Neuron (in vitro differentiated cells): Measurements from ENCODE around the gene MRGPRX2.

Experiments used
- H2AFZ ChIP-seq: one replicate; pipeline ENCODE4 v1.6.1; 2013; ENCODE audit warnings: low read depth, mild to moderate bottlenecking, inconsistent platforms, low read length, moderate library complexity
- H3K27me3 ChIP-seq: one replicate; pipeline ENCODE4 v1.6.1; 2013; ENCODE audit warnings: low read length; ENCODE audit not compliant: insufficient read depth
- H3K36me3 ChIP-seq: one replicate; pipeline ENCODE4 v1.6.1; 2013; ENCODE audit warnings: low read length; ENCODE audit not compliant: insufficient read depth
- H3K4me1 ChIP-seq: one replicate; pipeline ENCODE4 v1.6.1; 2013; ENCODE audit warnings: low read length; ENCODE audit not compliant: insufficient read depth
- H3K4me3 ChIP-seq: 2 replicates; pipeline ENCODE4 v1.5.1; 2013; ENCODE audit warnings: mild to moderate bottlenecking, low read length, moderate library complexity
- H3K9me3 ChIP-seq: one replicate; pipeline ENCODE4 v1.6.1; 2013; ENCODE audit warnings: low read length

Gene MRGPRX2

DNA sequence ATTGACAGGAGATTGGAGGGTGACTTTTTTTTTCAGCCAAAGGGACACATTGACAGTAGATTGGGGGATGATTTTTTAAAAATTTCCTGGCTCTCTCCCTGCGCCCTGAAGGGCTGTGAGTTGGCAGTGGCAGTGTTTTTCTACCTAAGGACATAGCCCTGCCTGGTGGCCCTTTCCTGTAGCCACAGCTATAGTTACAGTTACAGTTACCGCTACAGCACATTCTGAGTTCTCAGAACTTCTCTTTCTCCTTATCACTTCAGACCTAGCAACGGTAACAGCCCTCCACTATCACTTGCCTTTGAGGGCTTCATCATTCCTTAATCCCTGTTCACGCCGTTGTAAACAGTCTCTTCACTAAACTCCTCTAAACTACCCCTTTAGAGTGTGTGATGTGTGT, 684 bp downstream of the MRGPRX2 start:
- Histone ChIP-seq H2AFZ (no peak overlapping the region), H3K27me3 (peaks cover 8% of the 10 kb centered on the region), H3K9me3 (no peaks in the 10 kb centered on the region), H3K4me3 (no peak overlapping the region), H3K36me3 (no peaks in the 10 kb centered on the region), H3K4me1 (no peaks in the 10 kb centered on the region)

DNA sequence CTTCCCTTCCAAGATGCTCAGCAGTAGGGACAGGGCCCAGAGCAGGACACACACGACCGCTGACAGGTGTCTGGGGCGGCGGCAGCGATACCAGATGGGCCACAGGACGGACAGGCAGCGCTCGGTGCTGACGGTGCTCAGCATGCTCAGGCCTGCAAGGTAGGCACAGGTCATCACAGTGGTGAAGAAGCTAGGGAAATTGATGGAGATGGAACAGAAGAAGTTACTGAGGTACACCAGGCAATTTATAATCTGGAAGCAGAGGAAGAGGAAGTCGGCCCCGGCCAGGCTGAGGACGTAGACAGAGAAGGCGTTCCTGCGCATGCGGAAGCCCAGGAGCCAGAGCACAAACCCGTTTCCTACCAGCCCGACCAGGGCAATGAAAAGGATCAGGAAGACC, 4.6 kb downstream of the MRGPRX2 start:
- Histone ChIP-seq H3K4me3 (no peak overlapping the region), H2AFZ (no peak overlapping the region), H3K36me3 (no peaks in the 10 kb centered on the region), H3K9me3 (no peaks in the 10 kb centered on the region), H3K27me3 (peaks cover 8% of the 10 kb centered on the region), H3K4me1 (no peaks in the 10 kb centered on the region)

DNA sequence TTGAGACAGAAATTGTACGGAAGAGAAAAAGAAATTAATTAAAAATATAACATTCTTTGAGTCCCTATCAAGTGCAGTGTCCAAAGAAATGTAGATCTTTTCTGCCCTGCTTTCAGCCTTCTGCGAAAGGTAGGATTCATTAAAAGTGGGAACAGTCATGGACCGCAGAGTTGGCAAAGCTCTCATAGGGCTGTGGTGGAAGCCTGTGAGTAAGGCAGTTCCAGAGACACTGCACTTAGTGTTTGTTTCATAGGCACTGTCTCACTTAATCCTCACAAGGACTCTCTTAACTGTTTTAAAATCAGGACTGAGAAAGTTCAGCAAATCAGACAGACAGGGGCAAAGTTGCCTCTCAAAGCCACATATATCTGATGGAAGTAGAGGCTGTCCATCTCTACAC, 5.5 kb downstream of the MRGPRX2 start:
- Histone ChIP-seq H3K9me3 (no peaks in the 10 kb centered on the region), H3K4me1 (no peaks in the 10 kb centered on the region), H3K36me3 (no peaks in the 10 kb centered on the region), H2AFZ (no peak overlapping the region), H3K27me3 (peaks cover 5% of the 10 kb centered on the region), H3K4me3 (no peak overlapping the region)

DNA sequence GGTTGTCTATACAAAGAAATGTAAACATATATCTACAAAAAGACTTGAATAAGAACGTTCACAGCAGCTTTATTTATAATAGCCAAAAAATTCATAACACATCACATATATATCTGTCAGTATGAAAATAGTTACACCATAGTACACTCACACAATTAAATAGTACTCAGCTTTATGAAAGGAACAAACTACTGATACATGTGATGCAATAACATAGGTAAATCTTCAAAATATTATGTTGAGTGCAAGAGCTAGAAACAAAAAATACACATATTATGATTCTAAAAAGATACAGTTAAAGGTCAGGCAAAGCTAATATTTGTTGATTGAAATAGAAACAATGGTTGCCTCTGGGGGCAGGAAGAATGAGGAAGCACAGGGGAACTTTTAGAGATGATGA, 6.6 kb downstream of the MRGPRX2 start:
- no peak overlapping the region for H3K4me3 ChIP-seq
- no peaks in the 10 kb centered on the region for H3K4me1 ChIP-seq
- peaks cover 5% of the 10 kb centered on the region for H3K27me3 ChIP-seq
- H3K36me3 ChIP-seq: no peaks in the 10 kb centered on the region
- no peaks in the 10 kb centered on the region for H3K9me3 ChIP-seq
- H2AFZ ChIP-seq: no peak overlapping the region

DNA sequence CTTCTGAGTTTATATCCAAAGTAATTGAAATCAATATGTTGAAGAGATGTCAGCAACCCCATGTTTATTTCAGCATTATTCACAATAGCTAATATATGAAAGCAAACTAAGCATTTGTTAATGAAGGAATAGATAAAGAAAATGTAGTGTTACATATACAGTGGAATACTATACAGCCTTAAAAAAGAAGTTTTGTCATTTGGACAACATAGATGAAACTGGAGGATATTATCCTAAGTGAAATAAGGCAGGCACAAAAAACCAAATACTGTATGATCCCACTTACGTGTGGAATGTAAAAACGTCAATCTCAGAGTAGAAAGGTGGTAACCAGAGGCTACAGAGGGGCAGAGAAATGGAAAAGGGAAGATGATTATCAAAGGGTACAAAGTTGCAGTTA, 10.2 kb downstream of the MRGPRX2 start:
- H3K27me3 ChIP-seq: peaks cover 2% of the 10 kb centered on the region
- H3K9me3 ChIP-seq: no peaks in the 10 kb centered on the region
- H3K4me1 ChIP-seq: no peaks in the 10 kb centered on the region
- no peak overlapping the region for H3K4me3 ChIP-seq
- H3K36me3 ChIP-seq: no peaks in the 10 kb centered on the region
- H2AFZ ChIP-seq: no peak overlapping the region

DNA sequence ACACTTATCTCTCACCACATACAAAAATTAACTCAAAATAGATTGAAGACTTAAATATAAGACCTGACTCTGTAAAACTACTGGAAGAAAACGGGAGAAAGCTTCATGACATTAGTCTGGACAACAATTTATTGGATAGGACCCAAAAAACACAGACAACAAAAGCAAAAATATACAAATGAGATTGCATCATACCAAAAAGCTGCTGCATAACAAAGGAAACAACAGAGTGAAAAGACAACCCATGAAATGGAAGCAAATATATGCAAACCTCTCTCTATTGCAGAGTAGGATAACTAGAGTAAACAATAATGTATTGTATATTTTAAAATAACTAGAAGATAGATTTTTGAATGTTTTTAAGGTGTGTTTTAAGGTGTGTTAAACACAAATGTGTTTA, 11.2 kb downstream of the MRGPRX2 start:
- Histone ChIP-seq H3K4me1 (no peaks in the 10 kb centered on the region), H2AFZ (no peak overlapping the region), H3K36me3 (no peaks in the 10 kb centered on the region), H3K9me3 (no peaks in the 10 kb centered on the region), H3K27me3 (no peaks in the 10 kb centered on the region), H3K4me3 (no peak overlapping the region)

DNA sequence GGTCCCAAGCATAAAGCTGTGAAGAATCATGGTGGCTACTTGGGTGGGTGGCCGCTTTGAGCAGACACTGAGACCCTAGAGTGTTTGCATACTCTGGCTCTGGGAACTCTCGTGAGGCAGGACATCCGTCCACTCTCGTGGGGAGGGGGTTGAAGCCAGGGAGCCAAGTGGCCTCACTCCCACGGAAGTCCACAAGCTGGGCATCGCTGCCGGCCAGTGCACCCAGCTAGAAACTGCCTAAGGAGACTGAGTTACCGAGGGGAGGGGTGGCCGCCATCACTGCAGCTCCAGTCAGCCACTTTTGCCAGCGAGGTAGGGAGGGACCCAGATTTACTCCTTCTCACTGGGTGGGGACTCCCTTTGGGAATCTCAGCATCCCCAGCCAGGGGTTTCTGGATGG, 20.5 kb downstream of the MRGPRX2 start:
- no peaks in the 10 kb centered on the region for H3K36me3 ChIP-seq
- no peaks in the 10 kb centered on the region for H3K27me3 ChIP-seq
- no peaks in the 10 kb centered on the region for H3K4me1 ChIP-seq
- no peak overlapping the region for H3K4me3 ChIP-seq
- H2AFZ ChIP-seq: no peak overlapping the region
- no peaks in the 10 kb centered on the region for H3K9me3 ChIP-seq

DNA sequence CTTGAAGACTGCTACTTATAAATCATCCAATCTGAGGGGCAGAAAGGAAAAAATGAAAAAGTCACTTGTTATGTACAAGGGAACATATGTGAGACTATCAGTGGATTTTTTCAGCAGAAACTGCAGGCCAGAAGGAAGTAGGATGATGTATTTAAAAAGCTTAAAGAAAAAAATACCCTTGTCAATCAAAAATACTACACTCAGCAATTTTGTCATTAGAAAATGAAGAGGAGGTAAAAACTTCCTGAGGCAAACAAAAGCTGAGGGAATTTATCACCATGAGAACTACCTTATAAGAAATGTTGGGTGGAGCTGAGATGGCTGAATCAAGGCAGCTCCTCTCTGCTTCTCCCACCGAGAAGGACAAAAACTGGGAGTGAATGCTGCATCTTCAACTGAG, 21.1 kb downstream of the MRGPRX2 start:
- no peaks in the 10 kb centered on the region for H3K9me3 ChIP-seq

DNA sequence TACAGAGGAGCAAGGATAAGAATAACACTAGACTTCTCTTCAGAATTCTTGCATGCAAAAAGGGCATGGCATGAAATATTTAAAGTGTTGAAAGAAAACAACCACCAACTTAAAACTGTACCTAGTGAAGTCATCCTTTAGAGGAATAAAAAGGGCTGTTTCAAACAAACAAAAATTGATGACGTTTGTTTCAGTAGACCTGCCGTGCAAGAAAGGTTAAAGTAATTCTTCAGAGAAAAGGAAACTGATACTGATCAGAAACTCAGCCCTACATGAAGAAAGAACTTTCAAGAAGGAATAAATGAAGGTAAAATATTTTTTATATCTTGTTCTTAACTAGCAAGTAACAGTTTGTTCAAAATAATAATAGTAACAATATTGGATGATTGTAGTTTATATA, 27.5 kb downstream of the MRGPRX2 start:
- Histone ChIP-seq H2AFZ (no peak overlapping the region), H3K4me1 (no peaks in the 10 kb centered on the region), H3K9me3 (no peaks in the 10 kb centered on the region), H3K4me3 (no peak overlapping the region), H3K36me3 (no peaks in the 10 kb centered on the region), H3K27me3 (no peaks in the 10 kb centered on the region)

More for the DNA sequence above, 21.1 kb downstream of the MRGPRX2 start:
- H3K4me1 ChIP-seq: no peaks in the 10 kb centered on the region
- no peaks in the 10 kb centered on the region for H3K36me3 ChIP-seq
- no peaks in the 10 kb centered on the region for H3K27me3 ChIP-seq
- no peak overlapping the region for H2AFZ ChIP-seq
- no peak overlapping the region for H3K4me3 ChIP-seq

DNA sequence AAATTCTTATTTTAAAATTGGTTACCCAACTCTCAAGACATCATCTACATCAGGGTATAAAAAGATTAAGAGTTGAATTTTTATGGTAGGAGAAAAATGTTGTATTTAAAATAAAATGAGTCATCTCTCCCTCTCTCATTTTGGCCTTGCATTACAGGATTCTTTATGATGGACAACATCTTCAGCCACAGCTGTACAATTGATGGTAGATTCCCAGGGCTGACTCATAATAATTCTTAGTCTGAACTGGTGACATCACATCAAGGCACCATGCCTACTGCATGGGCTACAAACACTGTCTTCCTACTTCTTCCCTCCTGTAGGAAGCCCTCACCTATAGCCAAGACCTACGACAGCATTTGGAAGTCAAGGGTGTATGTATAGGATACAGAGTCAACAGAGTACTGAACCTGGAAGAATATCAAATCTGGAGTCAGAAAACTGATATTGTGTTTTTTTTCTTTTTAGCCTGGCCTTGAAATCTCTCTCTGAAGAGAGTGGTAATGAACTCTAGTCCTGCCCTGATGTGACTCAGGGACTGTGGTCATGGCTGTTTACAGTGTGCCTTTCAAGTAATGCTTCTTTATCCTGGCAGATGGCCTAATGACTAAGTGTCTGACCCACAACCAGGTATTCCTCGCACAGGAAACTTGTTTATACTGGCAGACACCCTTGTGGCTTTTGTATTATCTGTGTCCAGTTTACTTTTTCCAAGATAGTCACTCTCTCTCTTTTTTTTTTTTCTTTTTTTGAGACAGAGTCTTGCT, 32.5 kb downstream of the MRGPRX2 start:
- H3K4me3 ChIP-seq: no peak overlapping the region

DNA sequence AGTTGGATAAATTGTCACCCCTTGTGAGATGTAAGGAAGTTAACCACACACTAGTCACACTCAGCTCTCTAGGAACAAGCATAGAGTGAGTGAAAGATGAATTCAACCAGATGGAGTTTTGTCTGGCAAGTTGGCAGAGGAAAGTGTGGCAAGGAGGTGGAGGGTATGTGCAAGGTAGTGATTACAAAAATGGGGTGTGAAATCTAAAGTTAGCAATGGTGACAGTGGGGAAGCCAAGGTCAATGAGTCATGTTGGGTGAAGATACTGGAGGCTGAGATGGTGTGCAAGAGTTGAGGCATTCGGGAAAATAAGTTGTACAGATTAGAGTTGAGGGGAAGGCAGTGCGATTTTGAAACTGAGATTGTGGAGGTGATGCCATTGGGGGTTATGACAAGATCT, 33.7 kb downstream of the MRGPRX2 start:
- H3K4me3 ChIP-seq: no peak overlapping the region
- H2AFZ ChIP-seq: no peak overlapping the region
- no peaks in the 10 kb centered on the region for H3K36me3 ChIP-seq
- H3K9me3 ChIP-seq: no peaks in the 10 kb centered on the region
- H3K4me1 ChIP-seq: no peaks in the 10 kb centered on the region
- H3K27me3 ChIP-seq: peaks cover 5% of the 10 kb centered on the region

More for the DNA sequence above, 32.5 kb downstream of the MRGPRX2 start:
- Histone ChIP-seq H3K36me3 (no peaks in the 10 kb centered on the region), H2AFZ (no peak overlapping the region), H3K4me1 (no peaks in the 10 kb centered on the region), H3K27me3 (peaks cover 5% of the 10 kb centered on the region), H3K9me3 (no peaks in the 10 kb centered on the region)

DNA sequence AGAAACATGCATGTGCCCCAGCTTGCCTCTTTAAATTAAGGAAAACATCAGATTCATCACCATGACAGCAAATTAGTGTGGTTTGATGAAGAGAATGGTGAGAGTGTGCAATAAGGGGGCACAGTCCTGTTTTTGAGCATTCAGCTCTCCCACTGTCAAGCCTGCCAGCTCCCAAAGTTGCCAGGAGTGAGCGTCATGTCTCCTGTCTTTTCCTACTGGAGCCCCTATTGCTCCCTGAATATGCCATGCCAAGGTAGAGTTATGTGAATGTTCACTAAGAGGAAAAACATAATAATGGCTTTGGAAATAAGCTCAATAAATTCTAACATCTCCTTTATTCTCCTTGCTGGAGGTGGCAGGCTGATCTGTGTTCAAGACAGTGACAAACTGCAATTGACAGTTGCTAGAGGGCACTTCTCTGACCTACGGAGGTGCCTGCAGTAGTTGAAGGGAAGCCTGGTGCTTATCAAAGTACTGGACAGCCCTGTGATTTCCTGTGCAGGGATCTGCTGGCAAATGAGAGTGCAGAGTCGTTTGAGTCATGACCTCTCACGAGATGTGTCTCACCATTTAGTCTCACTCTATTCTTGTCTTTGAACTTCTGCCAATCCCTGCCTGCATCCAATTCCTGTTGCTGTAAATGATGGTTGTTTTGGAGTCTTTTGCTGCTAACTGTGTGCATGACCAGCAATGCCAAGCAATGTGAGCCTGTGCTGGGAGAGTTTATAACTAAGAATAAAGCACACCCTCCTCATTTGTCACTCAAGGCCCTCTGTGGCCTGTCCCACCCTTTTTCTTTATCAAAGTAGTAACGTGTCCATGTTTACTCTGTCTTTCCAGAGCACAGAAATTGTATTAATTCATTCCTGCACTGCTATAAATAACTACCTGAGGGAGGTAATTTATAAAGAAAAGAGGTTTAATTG, 34.8 kb downstream of the MRGPRX2 start:
- Histone ChIP-seq H3K27me3 (peaks cover 5% of the 10 kb centered on the region), H2AFZ (no peak overlapping the region), H3K36me3 (no peaks in the 10 kb centered on the region), H3K4me1 (no peaks in the 10 kb centered on the region), H3K4me3 (no peak overlapping the region), H3K9me3 (no peaks in the 10 kb centered on the region)

DNA sequence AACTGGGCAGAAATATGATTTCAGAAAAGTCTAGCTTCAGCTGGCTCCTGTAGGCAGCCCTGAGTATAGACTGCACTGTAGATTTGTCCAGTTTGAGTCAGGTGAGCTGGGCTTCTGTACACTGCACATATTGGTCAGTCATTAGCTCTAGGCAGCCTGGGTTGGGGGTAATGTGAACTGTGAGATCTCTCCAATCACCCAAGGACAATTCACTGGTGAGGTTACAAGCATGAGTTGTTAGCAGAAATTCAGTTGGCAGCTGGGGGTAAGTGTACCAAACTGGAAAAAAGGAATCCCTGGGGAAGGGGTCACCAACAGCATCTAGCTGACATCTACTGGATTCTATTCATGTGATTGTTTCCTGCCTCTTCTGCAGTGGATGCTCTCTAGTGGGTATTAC, 39.7 kb downstream of the MRGPRX2 start:
- H3K4me3 ChIP-seq: no peak overlapping the region

More for the DNA sequence above, 39.7 kb downstream of the MRGPRX2 start:
- peaks cover 7% of the 10 kb centered on the region for H3K27me3 ChIP-seq
- no peaks in the 10 kb centered on the region for H3K4me1 ChIP-seq
- H3K9me3 ChIP-seq: no peaks in the 10 kb centered on the region
- no peak overlapping the region for H2AFZ ChIP-seq
- H3K36me3 ChIP-seq: no peaks in the 10 kb centered on the region
